Bone marrow (tissue), 2 donors: Measurements from ENCODE around the gene SPTBN2.

ENCODE experiments used
- DNase-seq, 2 donors: peaks; one replicate each; lab custom pipeline; 2025; lab: John Stamatoyannopoulos, UW

SPTBN2 gene

DNA sequence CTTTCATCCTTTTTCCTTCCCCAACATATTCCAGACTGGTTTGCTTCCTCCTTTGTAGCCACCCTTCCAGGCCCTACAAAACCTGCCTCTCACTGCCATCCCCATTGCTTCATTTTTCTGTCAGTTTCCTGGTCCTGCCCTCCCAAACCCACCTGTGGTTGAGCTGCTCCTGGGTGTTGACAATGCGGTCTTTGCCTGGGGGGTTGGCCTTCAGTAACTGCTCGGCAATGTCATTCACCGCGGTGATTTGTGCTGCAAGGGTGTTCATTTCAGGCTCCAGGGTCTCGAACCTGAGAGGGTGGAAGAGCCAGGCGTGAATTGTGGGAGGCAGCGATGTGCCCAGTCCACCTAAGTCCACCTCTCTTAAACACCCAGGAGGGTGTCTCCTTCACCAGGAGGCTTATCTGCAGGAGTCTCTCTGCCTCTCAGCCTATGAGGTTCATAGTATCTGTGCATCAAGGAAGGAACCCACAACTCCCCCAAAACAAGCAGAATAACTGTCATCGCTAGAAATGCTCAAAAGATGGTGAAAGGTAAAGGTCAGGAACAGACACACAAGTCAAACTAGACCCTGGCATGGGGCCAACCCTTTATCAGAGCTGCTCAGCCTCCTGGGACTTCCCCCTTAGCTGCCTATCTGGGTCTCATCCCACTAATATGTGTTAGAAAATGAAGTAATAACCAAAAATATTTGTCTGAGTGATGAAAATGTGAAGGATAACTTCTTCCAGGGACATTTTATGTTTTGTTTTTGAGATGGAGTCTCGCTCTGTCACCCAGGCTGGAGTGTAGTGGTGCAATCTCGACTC lies 27.4 kb downstream of the SPTBN2 start:
- no peak for DNase-seq

DNA sequence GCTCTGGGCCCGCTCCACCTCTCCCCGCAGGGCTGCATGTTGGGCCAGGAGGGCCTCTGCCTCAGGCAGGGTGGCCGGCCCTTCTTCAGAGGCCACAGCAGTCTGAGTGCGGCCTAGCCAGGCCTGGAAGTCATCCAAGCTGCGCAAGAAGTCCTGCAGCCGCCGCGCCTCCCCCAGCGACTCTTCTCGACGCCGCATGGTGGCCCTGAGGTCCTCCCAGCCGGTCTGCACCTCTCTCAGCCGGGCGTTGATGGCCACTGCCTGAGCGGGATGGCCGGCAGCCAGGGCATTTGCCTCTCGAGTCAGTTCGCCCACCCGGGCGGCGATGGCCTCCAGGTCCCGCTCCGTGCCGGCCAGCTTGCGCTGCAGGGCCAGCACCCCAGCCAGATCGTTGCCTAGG lies 28.3 kb downstream of the SPTBN2 start:
- no peak for DNase-seq

DNA sequence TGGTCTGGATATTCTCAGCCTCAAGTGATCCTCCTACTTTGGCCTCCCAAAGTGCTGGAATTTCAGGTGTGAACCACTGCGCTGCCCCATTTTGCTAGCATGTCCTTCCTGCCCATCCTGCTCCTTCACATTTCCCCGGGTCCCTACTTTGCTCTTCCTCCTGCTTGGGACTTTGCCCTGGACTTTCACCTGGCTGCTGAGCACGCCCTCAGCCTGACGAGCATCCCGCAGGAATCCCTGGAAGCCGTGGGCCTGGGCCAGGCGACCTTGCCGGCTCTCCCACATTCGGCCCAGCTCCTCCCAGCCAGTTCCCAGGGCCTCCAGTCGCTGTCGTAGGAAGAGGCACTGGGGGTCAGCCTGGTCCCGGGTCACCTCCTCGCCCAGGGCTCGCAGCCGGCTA lies 28.7 kb downstream of the SPTBN2 start:
- no peak for DNase-seq

DNA sequence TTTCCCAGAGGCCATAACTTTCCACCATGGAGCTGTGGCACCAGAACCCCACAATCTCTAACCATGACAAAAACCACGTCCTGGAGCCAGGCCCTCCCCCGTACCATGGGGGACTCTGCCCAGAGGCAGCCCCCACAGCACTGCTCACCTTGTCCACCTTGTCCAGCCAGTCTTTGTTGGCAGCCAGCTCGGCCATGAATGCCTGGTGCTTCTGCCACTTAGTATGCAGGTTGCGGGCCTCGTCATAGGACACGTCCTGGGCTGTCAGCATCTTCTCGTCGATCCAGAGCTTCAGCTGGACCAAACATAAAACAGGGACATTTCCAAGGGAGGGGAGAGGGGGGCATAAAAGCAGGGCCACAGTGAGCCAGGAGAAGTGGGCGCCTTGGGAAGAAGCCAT lies 30.5 kb downstream of the SPTBN2 start:
- DNase-seq, result no peak

DNA sequence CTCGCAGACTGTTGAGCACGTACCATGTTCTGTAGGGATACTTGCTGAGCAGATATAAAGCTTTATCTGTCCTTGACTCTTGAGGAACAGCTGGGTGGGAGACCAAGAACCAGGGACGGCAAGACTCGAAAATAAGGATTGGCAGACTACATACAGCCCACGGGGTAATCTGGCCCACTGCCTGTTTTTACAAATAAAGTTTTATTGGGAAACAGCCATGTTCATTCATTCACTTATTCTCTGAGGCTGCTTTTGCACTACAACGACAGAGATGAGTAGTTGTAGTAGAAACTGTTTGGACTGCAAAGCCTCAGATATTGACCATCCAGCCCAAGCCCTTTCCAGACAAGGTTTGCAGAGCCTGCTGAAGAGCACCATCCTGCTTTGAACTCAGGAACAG lies 31.0 kb downstream of the SPTBN2 start:
- no peak for DNase-seq

DNA sequence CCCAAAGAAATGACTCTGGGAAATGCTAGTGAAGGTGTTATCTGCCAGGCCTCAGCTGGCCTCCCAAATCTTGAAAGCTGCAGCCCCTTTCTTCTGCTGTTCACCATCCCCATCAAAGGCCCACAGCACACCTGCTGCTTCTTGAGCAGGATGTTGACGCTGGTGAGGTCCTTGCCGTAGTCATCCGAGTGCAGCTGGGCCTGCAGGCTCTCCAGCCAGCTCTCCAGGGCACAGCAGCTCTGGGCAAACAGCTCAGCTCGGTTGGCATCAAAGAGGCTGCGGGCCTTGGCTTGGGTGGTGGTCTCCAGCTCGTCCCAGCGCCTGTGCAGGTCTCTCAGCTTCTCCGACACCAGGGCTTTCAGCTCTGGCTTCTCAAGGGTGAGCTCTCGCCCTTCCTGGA lies 32.9 kb downstream of the SPTBN2 start:
- DNase-seq, result no peak

DNA sequence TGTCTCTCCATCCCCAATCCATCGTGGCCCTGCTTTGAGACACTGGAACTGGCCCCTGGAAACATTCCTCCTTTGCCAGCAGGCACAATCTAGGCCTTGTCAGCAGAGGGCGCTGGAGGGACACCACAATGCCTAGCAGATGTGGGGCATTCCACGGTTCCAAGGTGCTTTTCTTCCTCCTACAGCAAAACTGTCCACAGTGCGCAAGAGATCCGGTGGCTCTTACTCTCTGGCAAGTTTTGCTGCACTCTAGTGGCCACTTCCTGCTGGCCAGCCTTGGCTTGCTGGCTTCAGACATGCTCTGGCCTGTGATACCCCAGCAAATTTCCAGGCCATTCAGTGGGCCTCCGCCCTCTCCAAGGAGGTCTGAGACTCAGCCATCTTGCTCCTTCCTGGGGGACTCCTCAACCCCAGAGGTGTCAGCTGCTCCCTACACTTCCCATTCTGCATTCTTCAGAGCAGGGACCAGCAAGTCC lies 34.2 kb downstream of the SPTBN2 start:
- DNase-seq, result peak; percentile 38 to 52

DNA sequence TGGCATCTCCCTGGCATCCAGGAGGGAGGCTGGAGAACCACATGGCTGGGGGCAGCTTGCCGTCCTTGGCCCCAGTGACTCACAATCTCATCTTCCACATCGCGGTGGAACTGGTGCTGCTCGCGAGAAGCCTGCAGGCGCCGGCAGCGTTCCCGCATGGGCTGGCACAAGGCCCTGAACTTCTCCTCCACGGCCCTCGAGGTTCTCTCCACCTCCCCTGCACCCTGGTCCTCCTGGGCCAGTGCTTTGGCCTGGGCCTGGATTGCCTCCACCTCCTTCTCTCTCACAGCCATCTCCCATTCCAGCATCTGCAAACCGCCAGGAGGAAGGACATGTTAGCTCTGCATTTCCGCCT lies 35.0 kb downstream of the SPTBN2 start:
- no peak for DNase-seq

DNA sequence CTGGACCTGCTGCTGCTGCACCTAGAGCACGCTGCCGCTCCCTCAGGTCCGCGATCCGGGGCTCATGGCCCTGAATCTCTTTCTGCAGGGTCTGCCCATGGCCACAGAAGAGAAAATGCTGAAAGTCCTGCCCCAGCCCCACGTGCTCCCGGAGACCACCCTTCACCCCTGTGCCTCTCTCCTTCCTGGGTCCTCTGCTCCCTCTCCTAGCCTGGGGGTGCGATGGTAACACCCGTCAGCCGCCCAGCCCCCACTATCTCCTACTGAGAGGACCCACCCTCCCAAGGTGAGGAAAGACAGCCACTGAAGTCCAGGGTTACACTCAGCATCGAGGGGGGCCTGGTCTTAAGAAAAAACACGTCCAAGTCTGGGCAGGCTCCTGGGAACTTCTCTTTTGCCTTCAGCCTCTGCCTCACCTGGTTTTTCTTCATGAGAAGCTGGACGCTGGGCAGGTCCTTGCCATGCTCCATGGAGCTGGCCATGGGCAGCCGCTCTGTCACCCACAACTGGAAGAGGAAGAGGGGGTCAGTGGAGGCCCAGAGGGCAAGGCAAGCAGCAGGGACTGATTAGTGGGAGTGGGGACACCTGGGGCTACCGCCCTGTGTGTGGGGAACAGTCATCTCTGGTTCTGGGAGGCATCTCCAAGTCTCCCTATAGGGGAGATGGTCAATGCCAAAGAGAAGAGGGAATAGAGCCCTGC lies 35.5 kb downstream of the SPTBN2 start:
- no peak for DNase-seq

DNA sequence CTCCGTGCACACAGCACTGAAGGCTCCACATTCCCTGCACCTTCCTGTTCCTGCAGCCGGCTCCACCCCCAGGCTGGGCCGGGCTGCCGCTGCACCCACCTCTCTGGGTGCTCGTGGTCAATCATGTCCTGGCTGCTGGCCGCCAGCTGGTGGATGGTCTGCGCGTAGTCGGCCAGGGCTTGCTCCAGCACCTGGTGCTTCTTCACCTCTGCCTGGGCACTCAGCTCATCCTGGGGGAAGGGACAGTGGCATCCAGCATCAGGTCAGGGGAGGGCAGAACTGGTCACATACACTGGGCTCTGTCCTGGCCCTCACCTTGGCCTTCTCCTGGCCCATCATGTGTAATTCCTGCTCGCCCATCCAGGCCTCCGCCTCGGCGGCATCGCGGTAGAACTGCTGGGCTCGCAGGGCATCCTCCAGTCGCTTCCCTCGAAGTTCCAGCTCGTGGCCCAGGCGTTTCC lies 36.1 kb downstream of the SPTBN2 start:
- DNase-seq, result no peak

DNA sequence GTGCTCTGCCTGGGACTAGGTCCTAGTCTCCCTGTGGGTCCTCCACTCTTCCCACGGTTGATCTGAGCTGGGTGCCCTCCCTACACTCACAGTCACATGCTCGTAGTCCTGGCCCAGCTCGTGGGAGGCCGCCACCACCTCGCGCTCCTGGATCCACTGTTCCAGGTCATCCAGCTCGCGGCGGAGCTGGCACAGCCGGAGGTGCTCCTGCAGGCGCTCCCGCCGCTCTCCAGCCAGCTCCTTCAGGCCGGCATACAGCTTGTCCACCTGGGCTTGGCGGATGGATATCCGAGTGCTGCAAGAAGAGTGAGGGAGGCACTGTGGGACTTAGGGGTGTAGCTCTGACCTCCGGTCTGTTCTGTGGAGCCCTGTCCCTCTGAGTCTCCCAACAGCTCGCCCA lies 36.6 kb downstream of the SPTBN2 start:
- no peak for DNase-seq

DNA sequence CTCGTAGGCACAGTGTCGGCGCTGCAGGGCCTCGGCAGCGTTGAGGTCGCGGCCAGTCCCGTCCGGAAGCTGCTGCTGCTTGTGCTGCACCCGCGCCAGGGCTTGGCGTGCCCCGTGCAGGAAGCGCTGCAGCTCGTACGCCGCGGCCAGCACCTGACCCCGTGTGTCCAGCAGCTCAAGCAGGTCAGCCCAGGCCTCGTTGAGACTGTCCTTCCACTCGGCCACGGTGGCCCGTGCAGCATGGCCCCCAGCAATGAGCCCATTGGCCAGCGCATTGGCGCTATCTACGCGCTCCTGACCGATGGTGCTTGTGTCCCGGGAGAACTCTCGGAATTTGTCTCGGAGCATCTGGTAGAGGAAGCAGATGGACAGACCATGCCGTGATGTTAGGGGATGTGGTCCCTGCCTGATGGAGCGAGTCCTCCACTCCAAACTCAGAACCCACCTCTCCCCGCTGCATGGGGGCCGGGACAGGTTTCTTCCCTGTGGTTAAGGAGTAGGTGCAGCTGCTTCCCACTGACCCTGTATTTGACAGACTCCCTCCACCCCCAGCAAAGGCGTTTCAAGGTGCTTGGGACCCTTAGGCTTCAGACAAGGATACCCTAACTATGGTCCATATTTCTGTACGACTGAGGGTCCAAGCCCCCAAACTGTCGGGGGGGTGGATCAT lies 37.6 kb downstream of the SPTBN2 start:
- no peak for DNase-seq

DNA sequence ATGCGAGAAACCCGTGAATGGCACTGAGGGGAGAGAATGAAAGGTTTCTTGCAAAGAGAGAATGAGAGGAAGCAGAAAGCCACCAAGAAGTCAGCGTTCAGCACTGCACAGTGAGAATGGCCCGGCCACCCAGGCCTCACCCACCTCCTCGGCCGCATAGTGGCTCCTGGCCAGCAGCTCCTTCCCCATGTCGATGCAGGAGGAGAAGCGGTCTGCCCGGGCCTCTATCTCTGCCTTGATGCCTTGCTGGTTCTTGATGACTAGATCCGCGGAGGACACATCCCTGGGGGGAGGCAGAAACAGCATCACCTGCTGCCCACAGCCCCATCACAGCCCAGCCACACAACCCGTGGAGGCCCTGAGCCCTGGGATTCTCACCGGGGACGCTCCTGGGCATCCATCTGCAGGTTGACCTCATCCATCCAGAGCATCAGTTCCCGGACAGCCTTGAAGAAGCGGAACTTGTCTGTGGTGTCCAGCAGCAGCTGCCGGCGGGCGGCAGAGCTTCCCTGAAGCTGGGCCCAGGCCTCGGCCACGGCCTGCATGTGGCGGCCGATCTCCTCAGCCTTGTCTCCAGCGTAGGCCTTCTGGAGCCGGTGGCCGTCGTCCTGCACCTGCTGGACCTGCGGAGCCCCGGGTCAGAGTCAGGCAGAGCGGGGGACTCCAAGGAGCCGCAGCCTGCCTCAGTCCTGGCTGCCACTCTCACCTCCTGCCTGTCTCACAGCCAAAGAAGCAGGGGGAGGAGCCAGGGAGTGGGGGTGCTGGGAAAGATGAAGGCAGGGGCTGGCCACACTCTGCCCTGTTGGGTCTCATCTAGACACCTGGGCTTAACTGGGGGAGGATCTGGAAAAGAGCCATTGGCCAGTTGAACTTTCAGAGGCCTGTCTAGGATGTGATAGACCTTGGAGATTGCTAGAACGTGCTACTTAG lies 39.1 kb downstream of the SPTBN2 start:
- no peak for DNase-seq

DNA sequence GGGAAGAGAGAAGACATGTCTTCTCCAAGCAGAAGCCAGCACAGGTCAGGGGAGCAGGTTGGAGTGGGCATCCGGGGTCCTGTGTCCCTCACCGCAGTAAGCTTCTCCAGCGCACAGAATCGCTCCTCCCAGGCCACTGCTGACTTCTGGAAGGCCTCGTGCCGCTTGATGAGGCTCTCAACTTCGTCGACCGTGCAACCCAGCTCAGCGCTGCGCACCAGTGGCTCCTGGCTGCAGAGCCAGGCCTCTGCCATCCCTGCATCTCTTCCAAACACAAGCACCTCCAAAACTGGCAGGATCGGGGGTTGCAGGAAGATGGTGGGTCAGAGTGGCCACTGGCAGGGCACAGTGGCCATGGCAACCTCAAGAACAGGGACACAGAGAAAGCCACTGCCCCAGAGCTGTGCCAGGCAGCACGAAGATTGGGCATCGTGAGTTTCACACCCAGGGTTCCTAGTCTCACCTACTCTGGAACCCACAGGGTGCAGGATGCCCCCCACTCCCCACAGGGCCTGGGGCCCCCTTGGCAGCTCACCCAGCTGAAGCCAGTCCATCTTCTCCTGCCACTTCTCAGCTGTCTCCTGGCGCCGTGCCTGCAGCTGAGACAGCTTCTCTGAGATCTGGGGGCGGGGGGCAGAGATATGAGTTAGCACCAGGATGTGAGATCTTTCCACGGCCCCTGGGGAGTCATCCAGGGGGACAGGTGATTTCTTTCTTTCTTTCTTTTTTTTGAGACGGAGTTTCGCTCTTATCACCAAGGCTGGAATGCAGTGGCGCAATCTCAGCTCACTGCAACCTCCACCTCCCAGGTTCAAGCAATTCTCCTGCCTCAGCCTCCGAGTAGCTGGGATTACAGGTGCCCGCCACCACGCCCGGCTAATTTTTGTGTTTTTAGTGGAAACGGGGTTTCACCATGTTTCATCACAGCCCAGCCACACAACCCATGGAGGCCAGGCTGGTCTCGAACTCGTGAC lies 40.2 kb downstream of the SPTBN2 start:
- DNase-seq, result no peak

DNA sequence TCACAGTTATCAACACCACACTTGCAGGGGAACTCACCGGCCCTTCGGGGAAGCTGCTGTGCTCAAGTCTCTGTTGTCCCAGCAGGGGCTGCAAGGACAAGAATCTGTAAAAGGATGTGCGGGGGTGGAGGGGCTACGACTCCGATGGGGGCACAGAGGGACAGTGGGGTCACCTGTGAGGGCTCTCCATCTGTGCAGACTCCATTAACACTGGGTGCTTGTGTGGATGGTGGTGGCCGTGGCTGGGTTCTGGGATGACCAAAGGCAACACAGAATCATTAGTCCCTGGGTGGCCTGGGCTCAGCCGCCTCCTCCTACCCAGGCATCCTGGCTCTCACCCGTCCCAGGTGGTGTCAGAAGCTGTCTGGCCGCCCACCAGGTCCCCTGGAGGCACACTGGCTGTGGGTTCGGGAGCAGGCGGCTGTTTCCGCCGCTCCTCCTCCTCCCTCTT lies 41.2 kb downstream of the SPTBN2 start:
- DNase-seq, result no peak

DNA sequence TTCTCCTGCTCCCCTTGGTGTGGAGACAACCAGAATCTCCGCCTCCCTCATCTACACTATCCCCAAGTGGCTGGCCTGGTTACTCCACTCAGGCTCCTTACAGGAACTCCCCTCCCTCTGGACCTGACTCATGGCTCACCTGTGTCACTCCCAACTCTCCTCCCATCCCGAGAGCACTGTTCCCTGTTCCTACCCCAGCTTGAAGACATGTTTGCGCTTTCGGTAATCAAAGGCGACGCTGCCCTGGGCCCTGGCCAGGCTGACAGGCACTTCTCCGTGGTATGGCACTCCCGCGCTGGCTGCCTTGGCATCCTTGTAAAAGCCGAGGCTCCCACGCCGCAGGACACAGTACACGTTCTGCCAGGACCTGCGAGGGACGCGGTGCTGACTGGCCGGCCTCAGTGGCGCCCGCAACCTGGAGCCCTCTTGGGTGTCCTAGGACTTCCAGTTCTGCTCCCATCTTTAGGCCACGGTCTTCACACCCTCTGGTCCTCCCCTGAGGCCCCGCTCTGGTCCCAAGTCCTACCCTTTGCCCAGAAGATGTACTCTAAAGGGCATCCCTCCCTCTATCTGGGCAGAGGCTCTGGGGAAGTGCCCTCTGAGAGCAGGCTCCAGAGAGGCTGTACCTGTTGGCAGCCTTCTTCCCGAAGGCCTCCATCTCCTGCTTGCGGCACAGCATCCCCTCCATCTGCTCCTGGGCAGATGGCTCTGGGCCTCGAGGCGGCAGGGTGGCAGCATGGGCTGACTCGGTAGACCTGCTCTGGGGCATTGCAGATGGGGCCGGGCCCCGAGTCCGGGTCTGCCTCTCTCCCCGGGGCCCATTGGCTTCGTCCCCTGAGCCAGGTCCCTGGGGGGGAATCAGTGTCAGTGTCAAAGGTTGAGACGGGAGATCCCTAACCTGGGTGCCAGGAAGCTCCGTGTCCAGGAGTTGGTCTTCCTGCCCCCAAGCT lies 41.9 kb downstream of the SPTBN2 start:
- DNase-seq, result no peak

DNA sequence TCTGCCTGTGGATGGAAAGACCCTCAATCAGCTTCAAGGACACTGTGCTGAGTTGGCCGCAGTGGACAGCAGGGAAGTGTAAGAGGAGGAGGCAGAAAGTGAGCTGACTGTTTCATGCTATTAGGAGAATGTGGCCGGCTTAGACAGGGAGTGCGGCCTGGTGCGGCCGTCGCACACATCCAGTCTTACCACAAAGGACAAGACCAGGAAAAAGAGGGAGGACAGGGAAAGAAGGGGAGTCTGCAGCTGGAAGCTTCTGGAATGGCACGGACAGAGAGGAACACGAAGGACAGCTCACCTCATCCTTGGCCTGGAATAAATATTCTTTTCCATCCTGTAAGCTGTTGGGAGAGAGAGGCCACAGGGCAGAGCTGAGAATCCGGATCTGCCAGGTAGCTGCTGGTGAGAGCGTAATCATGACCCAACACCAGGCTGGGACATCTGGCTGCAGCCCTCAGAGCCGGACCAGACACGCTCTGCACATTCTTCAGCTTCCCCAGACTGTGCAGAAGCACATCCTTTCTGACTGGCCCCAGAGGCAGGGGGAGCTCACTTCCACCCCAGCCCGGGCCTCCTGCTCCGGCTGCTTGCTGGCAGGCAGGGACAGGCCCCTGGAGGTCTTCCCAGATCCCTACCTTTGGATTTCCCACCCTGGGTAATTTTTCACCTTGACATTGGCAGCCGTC lies 42.8 kb downstream of the SPTBN2 start:
- no peak for DNase-seq

DNA sequence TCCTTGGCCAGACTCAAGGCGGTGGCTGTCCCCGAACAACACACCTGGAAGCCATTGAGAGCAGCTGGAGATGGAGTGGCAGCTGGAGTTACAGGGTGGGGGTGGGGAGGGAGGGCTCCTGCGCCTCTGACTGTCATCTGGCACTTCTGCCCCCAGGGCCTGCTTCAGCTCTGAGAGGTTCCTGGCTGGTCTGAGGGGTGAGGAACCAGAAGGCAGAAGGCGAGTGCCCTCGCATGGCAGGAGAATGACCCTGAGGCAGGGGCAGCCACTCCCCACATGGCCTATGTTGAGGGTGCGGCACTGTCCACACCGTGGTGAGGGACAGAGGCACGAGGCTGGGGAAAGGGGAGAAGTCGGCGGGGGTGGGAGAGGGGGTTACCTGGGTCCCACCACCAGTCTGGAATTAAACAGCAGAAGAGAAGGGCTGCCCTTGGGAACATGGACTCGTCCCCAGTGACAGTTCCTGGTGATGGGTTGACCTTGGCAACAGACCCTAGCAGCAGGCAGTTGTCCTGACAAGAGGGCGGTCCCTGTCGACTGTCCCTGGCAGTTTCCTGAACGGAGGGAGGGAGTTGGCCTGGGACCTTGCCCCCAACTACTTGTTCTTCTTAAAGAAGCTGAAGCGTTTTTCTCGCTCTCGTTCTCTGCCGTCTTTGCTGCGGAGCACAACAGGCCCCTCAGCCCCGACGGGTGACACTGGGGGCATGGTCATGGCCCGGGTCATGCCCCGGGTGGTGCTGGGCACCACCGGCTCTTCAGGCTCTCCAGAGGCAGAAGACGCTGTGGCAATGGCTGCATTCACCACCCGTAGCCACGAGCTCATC lies 43.5 kb downstream of the SPTBN2 start:
- DNase-seq, result no peak
